SK-N-SH (cell line): ENCODE results near the gene SLC35A5. TPM values are rescaled to one million over a fixed set of nuclear protein-coding genes. Genes with fewer than 3 reads are reported as not detected.

Experiments used
- CTCF ChIA-PET: fragments of 300-600, 350-600 bp; formaldehyde crosslinking; extraction: SDS; loops from one replicate; lab custom pipeline; 2021; lab: Yijun Ruan, JAX
- POLR2A ChIA-PET: fragments of 350-600 bp; sonication (Branson Sonifier 250); formaldehyde crosslinking; extraction: SDS; loops from one replicate; lab custom pipeline; 2020; ENCODE audit warnings: antibody characterized with exemption, inconsistent platforms; lab: Yijun Ruan, JAX
- DNase-seq: peaks from one replicate; pipeline ENCODE4 v3.0.0; 2012
- H2AFZ ChIP-seq: fragments of 200-600 bp; sonication (generic); 2 replicates; pipeline ENCODE4 v1.8.1; 2016; ENCODE audit warnings: antibody characterized with exemption, mild to moderate bottlenecking, low read depth
- H3F3A ChIP-seq: fragments of 200-600 bp; sonication (generic); replicated peaks from 2 replicates; pipeline ENCODE3; 2016; ENCODE audit warnings: antibody characterized with exemption, mild to moderate bottlenecking; ENCODE audit not compliant: insufficient read depth
- H3K27ac ChIP-seq, 2 experiments: fragments of 200-500 bp in 1 of 2; fragments of 200-600 bp in 1 of 2; sonication (Bioruptor generic) in 1 of 2; sonication (generic), shearing (Covaris generic) in 1 of 2; 2 replicates each; pipeline versions ENCODE4 v1.5.1 to v1.6.1; 2014 to 2016; ENCODE audit warnings: low read depth in 2 of 2, inconsistent platforms in 1 of 2, low read length in 1 of 2, mild to moderate bottlenecking in 1 of 2, mixed read lengths in 1 of 2
- H3K27me3 ChIP-seq: fragments of 200-600 bp; sonication (generic), shearing (Covaris generic); 2 replicates; pipeline ENCODE4 v1.6.1; 2016; ENCODE audit warnings: mixed run types; ENCODE audit not compliant: insufficient read depth
- H3K36me3 ChIP-seq, 2 experiments: fragments of 200-500 bp in 1 of 2; fragments of 200-600 bp in 1 of 2; sonication (Bioruptor generic) in 1 of 2; sonication (generic) in 1 of 2; replicated peaks in 1 of 2; 2 replicates each; pipeline versions ENCODE3 to v1.5.1; 2014 to 2016; ENCODE audit warnings: low read length in 1 of 2, mild to moderate bottlenecking in 1 of 2; ENCODE audit not compliant: insufficient read depth in 2 of 2, control insufficient read depth in 1 of 2
- H3K4me1 ChIP-seq, 2 experiments: fragments of 200-500 bp in 1 of 2; fragments of 200-600 bp in 1 of 2; sonication (Bioruptor generic) in 1 of 2; sonication (generic), shearing (Covaris generic) in 1 of 2; 2 replicates each; pipeline versions ENCODE4 v1.5.1 to v1.6.1; 2014 to 2016; ENCODE audit warnings: low read depth in 1 of 2, low read length in 1 of 2, mixed run types in 1 of 2; ENCODE audit not compliant: insufficient read depth in 2 of 2, control insufficient read depth in 1 of 2
- H3K4me2 ChIP-seq: fragments of 200-600 bp; sonication (generic), shearing (Covaris generic); 2 replicates; pipeline ENCODE4 v1.6.1; 2017; ENCODE audit warnings: mixed run types
- H3K4me3 ChIP-seq, 2 experiments: fragments of 200-500 bp in 1 of 2; fragments of 200-600 bp in 1 of 2; sonication (Bioruptor generic) in 1 of 2; sonication (generic), shearing (Covaris generic) in 1 of 2; 2 replicates each; pipeline versions ENCODE4 v1.5.1 to v1.8.1; 2014 to 2016; ENCODE audit warnings: low read depth in 2 of 2, inconsistent platforms in 1 of 2, low read length in 1 of 2, mild to moderate bottlenecking in 1 of 2, mixed read lengths in 1 of 2, moderate library complexity in 1 of 2
- H3K79me2 ChIP-seq: fragments of 200-600 bp; sonication (generic); 2 replicates; pipeline ENCODE4 v1.8.1; 2017; ENCODE audit warnings: mild to moderate bottlenecking; ENCODE audit not compliant: insufficient read depth
- H3K9ac ChIP-seq: fragments of 200-600 bp; sonication (generic); 2 replicates; pipeline ENCODE4 v1.6.1; 2017; ENCODE audit warnings: mixed run types
- H3K9me2 ChIP-seq: fragments of 200-600 bp; sonication (generic); 2 replicates; pipeline ENCODE4 v1.6.1; 2017; ENCODE audit warnings: mixed run types
- H3K9me3 ChIP-seq: fragments of 200-600 bp; sonication (generic); 2 replicates; pipeline ENCODE4 v1.6.1; 2017; ENCODE audit warnings: mixed run types, mild to moderate bottlenecking, moderate library complexity
- H4K20me1 ChIP-seq: fragments of 200-600 bp; sonication (generic); 2 replicates; pipeline ENCODE4 v1.6.1; 2017; ENCODE audit warnings: mild to moderate bottlenecking, mixed run types; ENCODE audit not compliant: insufficient read depth
- CHD2 ChIP-seq: fragments of 150-350 bp; IDR thresholded peaks from 2 replicates; pipeline ENCODE4 v1.6.1; 2018; ENCODE audit warnings: low read length; ENCODE audit not compliant: partially characterized antibody
- EP300 ChIP-seq, 2 experiments: IDR thresholded peaks; 2 replicates each; pipeline versions ENCODE4 v1.4.0 to v1.6.1; 2012; ENCODE audit warnings: borderline replicate concordance in 1 of 2, low read depth in 1 of 2, low read length in 1 of 2
- FOSL2 ChIP-seq: IDR thresholded peaks from 2 replicates; pipeline ENCODE4 v1.4.0; 2012; ENCODE audit warnings: low read depth, mild to moderate bottlenecking, moderate library complexity, borderline replicate concordance
- FOXJ3 ChIP-seq: sonication (generic); formaldehyde crosslinking; IDR thresholded peaks from 2 replicates; pipeline ENCODE4 v1.5.1; 2020; ENCODE audit warnings: mild to moderate bottlenecking, missing genetic modification reagents
- GABPA ChIP-seq: IDR thresholded peaks from 2 replicates; pipeline ENCODE4 v1.4.0; 2012; ENCODE audit warnings: low read depth, mild to moderate bottlenecking
- JUND ChIP-seq: IDR thresholded peaks from 2 replicates; pipeline ENCODE4 v1.4.0; 2012
- MAX ChIP-seq: IDR thresholded peaks from 2 replicates; pipeline ENCODE4 v1.4.0; 2012; ENCODE audit warnings: low read depth
- MXI1 ChIP-seq: IDR thresholded peaks from 2 replicates; pipeline ENCODE4 v1.6.1; 2012; ENCODE audit warnings: mild to moderate bottlenecking, low read depth, low read length, improper control_type of control experiment
- NRF1 ChIP-seq: IDR thresholded peaks from 2 replicates; pipeline ENCODE4 v1.6.1; 2012; ENCODE audit warnings: low read depth, mild to moderate bottlenecking, low read length
- PBX3 ChIP-seq: IDR thresholded peaks from 2 replicates; pipeline ENCODE4; 2012
- POLR2AphosphoS5 ChIP-seq: IDR thresholded peaks from 2 replicates; pipeline ENCODE4 v1.6.1; 2012; ENCODE audit warnings: low read depth, low read length
- RAD21 ChIP-seq: IDR thresholded peaks from 2 replicates; pipeline ENCODE4 v1.6.1; 2012; ENCODE audit warnings: mild to moderate bottlenecking, low read length
- RFX5 ChIP-seq: IDR thresholded peaks from 2 replicates; pipeline ENCODE4 v1.6.1; 2012; ENCODE audit warnings: mild to moderate bottlenecking, improper control_type of control experiment, low read length
- RXRA ChIP-seq: IDR thresholded peaks from 2 replicates; pipeline ENCODE4 v1.4.0; 2012; ENCODE audit warnings: low read depth, mild to moderate bottlenecking, borderline replicate concordance
- SMC3 ChIP-seq: IDR thresholded peaks from 2 replicates; pipeline ENCODE4 v1.6.1; 2012; ENCODE audit warnings: low read depth, low read length, improper control_type of control experiment
- TAF1 ChIP-seq: IDR thresholded peaks from 2 replicates; pipeline ENCODE4 v1.6.1; 2012; ENCODE audit warnings: low read depth, mild to moderate bottlenecking, low read length, moderate library complexity, borderline replicate concordance
- TCF12 ChIP-seq: IDR thresholded peaks from 2 replicates; pipeline ENCODE4 v1.4.0; 2012
- TEAD4 ChIP-seq: IDR thresholded peaks from 2 replicates; pipeline ENCODE4 v1.4.0; 2012; ENCODE audit warnings: mild to moderate bottlenecking, borderline replicate concordance; ENCODE audit not compliant: insufficient read depth
- WGBS: methylation state at CpG from one replicate; pipeline ENCODE4 v1.1.6; 2017; ENCODE audit warnings: low lambda C conversion rate; 5-methylcytosine and 5-hydroxymethylcytosine counted together
- polyA plus RNA-seq, 3 experiments: library from polyadenylated mRNA; depleted of rRNA; stranded (reverse); fragments of >200 nt; gene quantifications; 2 replicates each; pipeline ENCODE4 v1.2.3, GENCODE V29; 2012
- TF ChIP-seq, protein P1 (sequence below): fragments of 150-350 bp; IDR thresholded peaks from 2 replicates; pipeline ENCODE4 v1.6.1; 2017; ENCODE audit warnings: antibody characterized with exemption, low read length, low read depth, borderline replicate concordance
- TF ChIP-seq, protein P2 (sequence below): fragments of 150-350 bp; IDR thresholded peaks from 2 replicates; pipeline ENCODE4 v1.6.1; 2016; ENCODE audit warnings: mild to moderate bottlenecking, low read depth, low read length

The SLC35A5 gene
- polyA plus RNA-seq, 1 of the 3 experiments (the other 2 are of a cell fraction) = 16.0 TPM

DNA sequence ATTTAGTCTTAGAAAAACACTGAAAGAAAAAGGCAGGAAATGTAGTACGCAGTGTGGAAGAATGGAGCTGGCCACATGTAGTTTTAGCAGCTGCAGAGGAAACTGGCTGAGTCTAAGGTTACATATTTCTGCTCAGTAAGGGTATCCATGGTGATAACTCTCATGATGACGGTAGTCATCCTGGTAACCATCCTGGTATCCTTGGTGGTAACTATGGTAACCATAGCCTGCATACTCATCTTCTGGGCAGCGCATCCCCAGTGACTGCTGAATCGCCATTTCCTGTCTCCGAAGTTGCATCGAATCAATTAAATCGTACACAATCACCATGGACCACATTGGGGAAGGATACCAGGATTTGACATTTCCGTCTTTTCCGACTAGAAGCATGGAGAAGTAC is 43.4 kb downstream of the SLC35A5 start:
- ChIA-PET CTCF (interaction anchor here (2.0 kb wide), 1 partner anchor 23 kb away, joined by 8 read pairs; no protein-coding TSS in a partner anchor), POLR2A (no interaction called here)
- H3K9me3 ChIP-seq = no peaks in the 10 kb centered on the region
- no peak overlapping the region for H3K4me3 ChIP-seq
- peak overlapping the region; percentile 41; the same call in 1 of the 2 replicates for H3K4me2 ChIP-seq
- DNase-seq = peak; percentile 16
- no peaks in the 10 kb centered on the region for H3K79me2 ChIP-seq
- peak overlapping the region; percentile 26 to 96; a peak in 3 of 4 replicates for H3K27ac ChIP-seq
- no peaks in the 10 kb centered on the region for H3K27me3 ChIP-seq
- no peak overlapping the region for H2AFZ ChIP-seq
- peak overlapping the region; percentile 73 for H3K9ac ChIP-seq
- no peaks in the 10 kb centered on the region for H3K9me2 ChIP-seq
- peaks cover 4 to 5% of the 10 kb centered on the region in 2 experiments; a peak in 3 of 4 replicates for H3K4me1 ChIP-seq
- H3F3A ChIP-seq = peaks cover 45% of the 10 kb centered on the region
- H3K36me3 ChIP-seq = peaks cover 40 to 66% of the 10 kb centered on the region in 2 experiments
- TF ChIP-seq FOSL2 (peak; percentile 41; the same call in 1 of the 2 replicates), TCF12 (peak; percentile 29; the same call in 1 of the 2 replicates), MAX (peak; percentile 81), RXRA (no peak), JUND (0 out of 2 replicates have a peak, but pooled peaks have one; percentile 28)
- H4K20me1 ChIP-seq = no peaks in the 10 kb centered on the region
- WGBS = 45% methylated on average over 9 of the region's 9 CpGs

DNA sequence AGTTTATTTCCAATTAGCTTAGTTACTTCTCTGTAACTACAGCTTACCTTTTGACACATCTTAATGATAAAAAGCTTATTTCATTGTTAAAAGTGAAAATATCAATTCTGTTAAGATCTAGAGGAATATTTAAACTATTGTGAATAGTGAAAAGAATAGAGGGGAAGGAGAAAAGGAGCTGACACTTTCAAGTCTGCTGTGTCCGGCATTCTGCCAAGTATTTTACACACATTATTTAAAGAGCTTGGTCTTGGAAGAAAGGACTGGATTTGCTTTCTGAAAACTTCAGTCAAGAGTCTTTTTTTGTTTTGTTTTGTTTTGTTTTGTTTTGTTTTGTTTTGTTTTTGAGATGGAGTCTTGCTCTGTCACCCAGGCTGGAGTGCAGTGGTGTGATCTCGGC is 44.3 kb downstream of the SLC35A5 start:
- Histone ChIP-seq H2AFZ (no peak overlapping the region), H3K9me3 (no peaks in the 10 kb centered on the region), H3K36me3 (peaks cover 40 to 65% of the 10 kb centered on the region in 2 experiments), H4K20me1 (no peaks in the 10 kb centered on the region), H3K79me2 (no peaks in the 10 kb centered on the region), H3K4me1 (peaks cover 4 to 5% of the 10 kb centered on the region in 2 experiments; a peak in 3 of 4 replicates), H3F3A (peaks cover 45% of the 10 kb centered on the region), H3K27ac (peak overlapping the region in 1 of 2 experiments; percentile 96; a peak in 2 of 4 replicates), H3K4me3 (no peak overlapping the region), H3K9ac (peak overlapping the region; percentile 34; the same call in 1 of the 2 replicates), H3K9me2 (no peaks in the 10 kb centered on the region), H3K27me3 (no peaks in the 10 kb centered on the region), H3K4me2 (no peak overlapping the region)
- 92% methylated on average over 2 of the region's 2 CpGs for WGBS
- ChIA-PET POLR2A (no interaction called here), CTCF (interaction anchor here (1.1 kb wide), 1 partner anchor 34 kb away, joined by 3 read pairs; no protein-coding TSS in a partner anchor)
- no peak for TF ChIP-seq GABPA
- TF ChIP-seq TEAD4 = no peak
- TF ChIP-seq NRF1 = no peak
- no peak for TF ChIP-seq TAF1
- TF ChIP-seq, protein P1, sequence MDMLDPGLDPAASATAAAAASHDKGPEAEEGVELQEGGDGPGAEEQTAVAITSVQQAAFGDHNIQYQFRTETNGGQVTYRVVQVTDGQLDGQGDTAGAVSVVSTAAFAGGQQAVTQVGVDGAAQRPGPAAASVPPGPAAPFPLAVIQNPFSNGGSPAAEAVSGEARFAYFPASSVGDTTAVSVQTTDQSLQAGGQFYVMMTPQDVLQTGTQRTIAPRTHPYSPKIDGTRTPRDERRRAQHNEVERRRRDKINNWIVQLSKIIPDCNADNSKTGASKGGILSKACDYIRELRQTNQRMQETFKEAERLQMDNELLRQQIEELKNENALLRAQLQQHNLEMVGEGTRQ = no peak
- no peak for TF ChIP-seq RFX5
- TF ChIP-seq SMC3 = no peak
- no peak for TF ChIP-seq EP300 (IDR thresholded peaks at IDR 0.05; ENCODE audit: borderline replicate concordance in 1 of 2, low read depth in 1 of 2, low read length in 1 of 2)
- no peak for TF ChIP-seq MAX
- no peak for TF ChIP-seq CHD2
- no peak for TF ChIP-seq POLR2AphosphoS5
- TF ChIP-seq PBX3 = no peak
- no peak for TF ChIP-seq JUND
- no peak for TF ChIP-seq RXRA
- TF ChIP-seq, protein P2, sequence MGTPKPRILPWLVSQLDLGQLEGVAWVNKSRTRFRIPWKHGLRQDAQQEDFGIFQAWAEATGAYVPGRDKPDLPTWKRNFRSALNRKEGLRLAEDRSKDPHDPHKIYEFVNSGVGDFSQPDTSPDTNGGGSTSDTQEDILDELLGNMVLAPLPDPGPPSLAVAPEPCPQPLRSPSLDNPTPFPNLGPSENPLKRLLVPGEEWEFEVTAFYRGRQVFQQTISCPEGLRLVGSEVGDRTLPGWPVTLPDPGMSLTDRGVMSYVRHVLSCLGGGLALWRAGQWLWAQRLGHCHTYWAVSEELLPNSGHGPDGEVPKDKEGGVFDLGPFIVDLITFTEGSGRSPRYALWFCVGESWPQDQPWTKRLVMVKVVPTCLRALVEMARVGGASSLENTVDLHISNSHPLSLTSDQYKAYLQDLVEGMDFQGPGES = no peak
- TF ChIP-seq MXI1 = no peak
- no peak for TF ChIP-seq FOXJ3
- no peak for TF ChIP-seq TCF12
- TF ChIP-seq RAD21 = no peak
- DNase-seq = no peak
